Sigmoid colon (tissue), 7 donors: ENCODE data around the gene DCP1A. TPM values are rescaled to one million over a fixed set of nuclear protein-coding genes. Genes with fewer than 3 reads are reported as not detected.

ENCODE experiments used
- DNase-seq: peaks from one replicate; pipeline ENCODE4 v3.0.0-alpha.2; 2019
- H3K27ac ChIP-seq, 4 donors: fragments of 200-600 bp; sonication (generic); one replicate each; pipeline ENCODE4 v1.5.1; 2016 to 2019; ENCODE audit warnings: mild to moderate bottlenecking in 1 of 4
- H3K27me3 ChIP-seq, 3 donors: fragments of 200-600 bp; sonication (generic); one replicate each; pipeline ENCODE4 v1.5.1; 2019; ENCODE audit warnings: mild to moderate bottlenecking in 1 of 3
- H3K36me3 ChIP-seq, 4 donors: fragments of 200-600 bp; sonication (generic); one replicate each; pipeline ENCODE4 v1.5.1; 2016 to 2019
- H3K4me1 ChIP-seq, 4 donors: fragments of 200-600 bp; sonication (generic); one replicate each; pipeline ENCODE4 v1.5.1; 2017 to 2019
- H3K4me3 ChIP-seq, 4 donors: fragments of 200-600 bp; sonication (generic); one replicate each; pipeline ENCODE4 v1.5.1; 2017 to 2019; ENCODE audit warnings: mild to moderate bottlenecking in 2 of 4, moderate library complexity in 1 of 4
- H3K9me3 ChIP-seq, 4 donors: fragments of 200-600 bp in 3 of 4; sonication (generic) in 3 of 4; one replicate each; pipeline versions ENCODE4 v1.5.1 to v1.6.1; 2013 to 2019
- EP300 ChIP-seq, 4 donors: sonication (generic); formaldehyde crosslinking; IDR thresholded peaks; one replicate each; pipeline ENCODE4 v1.6.1; 2017; ENCODE audit warnings: antibody characterized with exemption in 4 of 4
- POLR2A ChIP-seq, 2 donors: fragments of 450-650 bp; IDR thresholded peaks; one replicate each; pipeline ENCODE4 v1.6.1; 2016; ENCODE audit warnings: antibody characterized with exemption in 2 of 2, mild to moderate bottlenecking in 2 of 2, moderate library complexity in 2 of 2
- POLR2AphosphoS5 ChIP-seq, 4 donors: sonication (generic); formaldehyde crosslinking; IDR thresholded peaks; one replicate each; pipeline ENCODE4 v1.6.1; 2017; ENCODE audit warnings: antibody characterized with exemption in 4 of 4
- WGBS, 2 donors: extraction: QIAGEN DNeasy Blood & Tissue Kit; methylation state at CpG; one replicate each; pipeline ENCODE4 v1.1.7; 2013; 5-methylcytosine and 5-hydroxymethylcytosine counted together
- intact Hi-C: fragments of 100-400 bp; cut with DNase I; formaldehyde crosslinking; loops from one replicate; pipeline ENCODE4 v1.15.1; 2023
- polyA plus RNA-seq, 3 donors: library from polyadenylated mRNA; stranded (reverse); fragments of 200-250 nt; gene quantifications; one replicate each; pipeline ENCODE4 v1.2.3, GENCODE V29; 2013
- total RNA-seq, 4 donors: library from RNA; depleted of rRNA; stranded (reverse); fragments of >200 nt; gene quantifications; one replicate each; pipeline ENCODE4 v1.1.0, GENCODE V29; 2016
- TF ChIP-seq, protein P1 (sequence below), 4 experiments: fragments of 450-650 bp in 3 of 4; fragments of 200-600 bp in 1 of 4; IDR thresholded peaks; one replicate each; pipeline ENCODE4 v1.5.1; 2016 to 2019; ENCODE audit warnings: antibody characterized with exemption in 4 of 4, mild to moderate bottlenecking in 3 of 4, moderate library complexity in 2 of 4
- donor health status: healthy with polysubstance abuse.
- donor health status: Bipolar disorder and iron deficiency.
- donor health status: healthy.

The DCP1A gene
- total and polyA plus RNA-seq, 7 donors, result 4.8 to 32.7 (median 21.0) TPM

DNA sequence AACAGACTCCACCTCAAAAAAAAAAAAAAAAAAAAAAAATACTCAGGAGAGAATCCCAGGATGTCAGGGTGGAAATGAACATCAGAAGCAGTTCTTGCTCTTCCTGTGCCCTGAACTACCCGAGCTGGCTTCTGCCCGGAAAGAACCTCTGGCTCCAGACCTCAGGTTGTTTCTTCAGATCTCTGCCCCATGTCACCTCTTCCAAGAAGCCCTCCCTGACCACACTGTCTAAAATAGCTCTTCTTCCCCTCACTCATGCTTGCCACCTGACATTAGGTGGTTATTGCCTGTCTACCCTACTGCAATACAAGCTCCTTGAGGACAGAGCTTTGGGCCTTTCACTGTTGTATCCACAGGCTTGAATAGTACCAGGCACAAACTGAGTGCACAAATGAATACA is 99.7 kb downstream of the DCP1A start:
- 73 to 81% methylated on average over 2 of the region's 2 CpGs for WGBS, 2 donors
- Histone ChIP-seq H3K27me3 (no peaks in the 10 kb centered on the region), H3K27ac (no peak overlapping the region), H3K4me3 (no peak overlapping the region), H3K36me3 (no peaks in the 10 kb centered on the region), H3K9me3 (no peaks in the 10 kb centered on the region), H3K4me1 (peaks cover 0 to 83% (median 69%) of the 10 kb centered on the region in 4 donors)
- TF ChIP-seq, protein P1, sequence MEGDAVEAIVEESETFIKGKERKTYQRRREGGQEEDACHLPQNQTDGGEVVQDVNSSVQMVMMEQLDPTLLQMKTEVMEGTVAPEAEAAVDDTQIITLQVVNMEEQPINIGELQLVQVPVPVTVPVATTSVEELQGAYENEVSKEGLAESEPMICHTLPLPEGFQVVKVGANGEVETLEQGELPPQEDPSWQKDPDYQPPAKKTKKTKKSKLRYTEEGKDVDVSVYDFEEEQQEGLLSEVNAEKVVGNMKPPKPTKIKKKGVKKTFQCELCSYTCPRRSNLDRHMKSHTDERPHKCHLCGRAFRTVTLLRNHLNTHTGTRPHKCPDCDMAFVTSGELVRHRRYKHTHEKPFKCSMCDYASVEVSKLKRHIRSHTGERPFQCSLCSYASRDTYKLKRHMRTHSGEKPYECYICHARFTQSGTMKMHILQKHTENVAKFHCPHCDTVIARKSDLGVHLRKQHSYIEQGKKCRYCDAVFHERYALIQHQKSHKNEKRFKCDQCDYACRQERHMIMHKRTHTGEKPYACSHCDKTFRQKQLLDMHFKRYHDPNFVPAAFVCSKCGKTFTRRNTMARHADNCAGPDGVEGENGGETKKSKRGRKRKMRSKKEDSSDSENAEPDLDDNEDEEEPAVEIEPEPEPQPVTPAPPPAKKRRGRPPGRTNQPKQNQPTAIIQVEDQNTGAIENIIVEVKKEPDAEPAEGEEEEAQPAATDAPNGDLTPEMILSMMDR (IDR thresholded peaks at IDR 0.05), result no peak
- TF ChIP-seq POLR2AphosphoS5 (IDR thresholded peaks at IDR 0.05) (no peak), POLR2A (IDR thresholded peaks at IDR 0.05) (no peak), EP300 (IDR thresholded peaks at IDR 0.05) (no peak)
- DNase-seq, result no peak
- intact Hi-C loops, result no loop called here

DNA sequence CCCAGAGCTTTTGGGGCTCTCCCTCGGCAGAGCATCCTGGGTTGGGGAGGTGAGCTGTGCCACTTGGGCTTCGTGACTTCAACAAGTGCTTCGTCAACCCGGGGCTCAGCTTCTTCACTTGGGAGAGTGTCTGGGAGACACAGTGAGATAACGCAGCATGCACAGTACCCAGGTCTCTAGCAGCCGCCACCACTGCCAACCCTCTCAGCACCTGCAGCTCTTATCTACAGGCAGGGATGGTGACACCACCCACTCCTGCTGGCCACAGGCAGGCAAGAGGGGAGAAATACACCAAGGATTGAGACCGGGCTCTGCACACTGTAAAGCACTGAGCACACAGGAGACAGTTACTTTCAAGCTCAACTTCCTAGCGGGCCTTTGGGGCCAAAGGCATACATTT is 103.1 kb downstream of the DCP1A start:
- H3K27ac ChIP-seq, result peak overlapping the region in 1 of 4 donors; percentile 29
- H3K4me3 ChIP-seq, result no peak overlapping the region
- TF ChIP-seq, protein P1 (IDR thresholded peaks at IDR 0.05), result no peak
- TF ChIP-seq EP300 (IDR thresholded peaks at IDR 0.05) (no peak), POLR2AphosphoS5 (IDR thresholded peaks at IDR 0.05) (no peak), POLR2A (IDR thresholded peaks at IDR 0.05) (no peak)
- DNase-seq, result no peak
- H3K9me3 ChIP-seq, result no peaks in the 10 kb centered on the region
- intact Hi-C loops, result no loop called here
- H3K36me3 ChIP-seq, result peaks cover 26 to 30% (median 29%) of the 10 kb centered on the region in 4 donors
- 88 to 92% methylated on average over 8 of the region's 8 CpGs for WGBS, 2 donors
- H3K4me1 ChIP-seq, result peaks cover 0 to 80% (median 45%) of the 10 kb centered on the region in 4 donors
- no peaks in the 10 kb centered on the region for H3K27me3 ChIP-seq

DNA sequence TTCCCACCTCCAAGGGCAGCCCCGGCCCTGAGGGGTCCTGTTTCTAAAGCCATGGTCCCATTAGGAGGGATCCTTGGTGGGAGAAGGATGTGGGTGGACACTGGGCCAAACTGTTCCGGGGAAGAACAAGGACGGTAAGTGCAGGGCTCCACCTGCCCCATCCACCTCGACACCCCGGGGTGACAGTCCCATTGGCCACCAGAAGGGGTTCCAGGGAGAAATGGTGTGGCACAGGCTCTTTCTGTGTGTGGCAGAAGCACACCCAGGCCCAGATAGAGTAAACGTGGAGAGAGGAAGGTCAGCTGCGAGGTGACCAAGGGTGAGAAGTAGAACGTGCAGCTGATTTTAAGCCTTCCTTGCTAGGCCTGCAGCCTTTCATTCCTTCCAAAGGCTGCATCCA is 103.6 kb downstream of the DCP1A start:
- Histone ChIP-seq H3K9me3 (no peaks in the 10 kb centered on the region), H3K4me3 (no peak overlapping the region), H3K36me3 (peaks cover 29 to 35% (median 33%) of the 10 kb centered on the region in 4 donors), H3K4me1 (peaks cover 0 to 80% (median 47%) of the 10 kb centered on the region in 4 donors), H3K27me3 (no peaks in the 10 kb centered on the region), H3K27ac (peak overlapping the region in 1 of 4 donors; percentile 29)
- no peak for DNase-seq
- TF ChIP-seq, protein P1 (IDR thresholded peaks at IDR 0.05), result no peak
- no peak for TF ChIP-seq POLR2AphosphoS5 (IDR thresholded peaks at IDR 0.05)
- TF ChIP-seq POLR2A (IDR thresholded peaks at IDR 0.05), result no peak
- no peak for TF ChIP-seq EP300 (IDR thresholded peaks at IDR 0.05)
- WGBS, 2 donors, result 85 to 92% methylated on average over 8 of the region's 8 CpGs
- intact Hi-C loops, result no loop called here

DNA sequence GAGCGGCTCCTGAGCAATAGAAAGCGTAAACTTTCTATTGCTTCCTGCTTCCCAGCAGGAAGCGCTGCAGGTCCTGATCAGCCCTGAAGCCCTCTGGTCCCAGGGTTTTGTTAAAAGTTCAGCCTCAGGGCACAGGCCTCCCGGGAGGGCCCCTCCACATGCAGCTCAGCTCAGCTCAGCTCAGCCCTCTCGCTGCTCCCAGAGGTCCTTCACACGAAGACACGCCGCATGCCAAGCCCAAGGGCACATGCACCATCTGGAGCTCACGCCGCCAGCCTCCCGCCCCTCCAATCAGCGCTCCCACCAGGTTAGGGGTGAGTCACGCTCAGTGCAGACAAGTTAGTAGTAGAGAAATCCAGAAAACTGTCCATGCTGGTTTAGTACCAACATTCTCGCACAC is 104.2 kb downstream of the DCP1A start:
- H3K36me3 ChIP-seq, result peaks cover 36 to 40% (median 38%) of the 10 kb centered on the region in 4 donors
- H3K27ac ChIP-seq, result peak overlapping the region in 3 of 4 donors; percentile 5 to 43 (median 29)
- no peak overlapping the region for H3K4me3 ChIP-seq
- peaks cover 0 to 80% (median 50%) of the 10 kb centered on the region in 4 donors for H3K4me1 ChIP-seq
- TF ChIP-seq POLR2AphosphoS5 (IDR thresholded peaks at IDR 0.05) (no peak), POLR2A (IDR thresholded peaks at IDR 0.05) (no peak), EP300 (IDR thresholded peaks at IDR 0.05) (no peak)
- TF ChIP-seq, protein P1 (IDR thresholded peaks at IDR 0.05), result no peak
- WGBS, 2 donors, result 53 to 74% methylated on average over 14 of the region's 14 CpGs
- intact Hi-C loops, result no loop called here
- no peaks in the 10 kb centered on the region for H3K27me3 ChIP-seq
- H3K9me3 ChIP-seq, result no peaks in the 10 kb centered on the region
- no peak for DNase-seq

DNA sequence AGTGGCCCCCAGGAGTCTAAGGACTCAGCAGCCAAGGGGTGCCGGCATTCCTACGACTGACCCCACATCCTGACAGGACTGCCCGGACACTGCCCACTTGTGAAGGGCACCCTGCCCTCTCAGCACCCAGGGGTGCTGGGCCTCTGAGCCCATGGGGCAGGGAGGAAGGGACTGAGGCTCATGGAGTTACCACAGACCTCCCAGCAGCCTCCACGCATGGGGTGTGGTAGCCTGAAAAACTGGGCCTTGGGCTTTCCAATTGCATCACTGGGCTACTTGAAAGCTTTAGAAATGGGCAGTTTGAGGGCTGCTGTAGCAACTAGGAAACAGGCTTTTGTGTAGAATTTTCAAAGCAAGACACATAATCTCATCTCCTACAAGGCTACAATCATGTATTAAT is 104.7 kb downstream of the DCP1A start:
- H3K36me3 ChIP-seq, result peaks cover 36 to 45% (median 41%) of the 10 kb centered on the region in 4 donors

More for the DNA sequence above, 104.7 kb downstream of the DCP1A start:
- Histone ChIP-seq H3K4me3 (no peak overlapping the region), H3K4me1 (peaks cover 0 to 80% (median 52%) of the 10 kb centered on the region in 4 donors), H3K27me3 (no peaks in the 10 kb centered on the region), H3K9me3 (no peaks in the 10 kb centered on the region), H3K27ac (peak overlapping the region in 3 of 4 donors; percentile 5 to 43 (median 29))
- TF ChIP-seq EP300 (IDR thresholded peaks at IDR 0.05) (no peak), POLR2AphosphoS5 (IDR thresholded peaks at IDR 0.05) (no peak), POLR2A (IDR thresholded peaks at IDR 0.05) (no peak)
- TF ChIP-seq, protein P1 (IDR thresholded peaks at IDR 0.05), result no peak
- DNase-seq, result no peak
- 78 to 87% methylated on average over 4 of the region's 4 CpGs for WGBS, 2 donors
- intact Hi-C loops, result no loop called here
